NCI-H2107 treated with DMSO at 0.1 percent for 48 hours (cell line): ENCODE results near the gene TMEM120B.
"Not testable (repeated sequence)": the region's sequence is repeated elsewhere in the genome, so short reads cannot be mapped to it uniquely, and the experiment has no call there.

ENCODE experiments used
- DNase-seq: peaks from one replicate; lab custom pipeline; 2025; ENCODE audit not compliant: unreplicated experiment; lab: John Stamatoyannopoulos, UW

The TMEM120B gene

DNA sequence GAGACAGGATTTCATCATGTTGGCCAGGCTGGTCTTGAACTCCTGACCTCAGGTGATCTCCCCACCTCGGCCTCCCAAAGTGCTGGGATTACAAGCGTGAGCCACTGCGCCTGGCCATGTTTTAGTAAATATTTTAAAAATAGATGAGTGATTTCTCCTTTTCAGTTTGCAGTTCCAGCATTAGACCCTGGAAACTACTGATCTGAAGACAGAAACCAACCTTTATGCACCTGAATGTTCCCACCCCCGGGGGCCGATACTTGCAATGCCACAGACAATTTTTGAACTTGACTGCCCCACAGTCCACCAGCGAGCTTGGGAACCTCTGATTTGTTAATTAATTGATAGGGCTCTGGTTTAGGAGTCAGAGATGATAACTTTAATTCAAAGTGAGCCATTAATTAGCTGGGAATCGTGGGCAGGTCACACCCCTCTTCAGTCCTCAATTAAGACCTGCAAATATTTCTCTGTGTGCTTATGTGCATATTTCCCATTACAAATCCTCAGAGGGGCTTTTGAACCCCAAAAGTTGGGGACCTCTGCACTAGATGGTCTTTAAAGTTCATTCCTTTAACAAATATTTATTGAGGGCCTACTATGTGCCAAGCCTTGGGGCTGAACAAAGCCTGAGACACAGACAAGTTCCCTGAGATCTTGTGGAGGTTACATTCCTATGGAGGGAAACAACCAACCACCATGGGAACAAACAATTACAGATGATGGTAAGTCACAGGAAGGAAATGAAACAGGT is 4.1 kb upstream of the TMEM120B start:
- DNase-seq: no peak

DNA sequence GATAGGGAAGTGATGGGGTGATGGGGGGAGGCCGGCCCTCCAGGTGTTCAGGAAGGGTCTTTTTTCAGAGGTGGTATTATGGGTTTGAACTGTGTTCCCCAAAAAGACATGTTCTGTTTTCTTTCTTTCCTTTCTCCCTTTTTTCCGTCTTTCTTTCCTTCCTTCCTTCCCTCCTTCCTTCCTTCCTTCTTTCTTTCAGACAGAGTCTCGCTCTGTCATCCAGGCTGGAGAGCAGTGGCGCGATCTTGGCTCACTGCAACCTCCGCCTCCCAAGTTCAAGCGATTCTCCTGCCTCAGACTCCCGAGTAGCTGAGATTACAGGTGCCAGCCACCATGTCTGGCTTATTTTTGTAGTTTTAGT is 3.5 kb upstream of the TMEM120B start:
- not testable (repeated sequence) for DNase-seq

DNA sequence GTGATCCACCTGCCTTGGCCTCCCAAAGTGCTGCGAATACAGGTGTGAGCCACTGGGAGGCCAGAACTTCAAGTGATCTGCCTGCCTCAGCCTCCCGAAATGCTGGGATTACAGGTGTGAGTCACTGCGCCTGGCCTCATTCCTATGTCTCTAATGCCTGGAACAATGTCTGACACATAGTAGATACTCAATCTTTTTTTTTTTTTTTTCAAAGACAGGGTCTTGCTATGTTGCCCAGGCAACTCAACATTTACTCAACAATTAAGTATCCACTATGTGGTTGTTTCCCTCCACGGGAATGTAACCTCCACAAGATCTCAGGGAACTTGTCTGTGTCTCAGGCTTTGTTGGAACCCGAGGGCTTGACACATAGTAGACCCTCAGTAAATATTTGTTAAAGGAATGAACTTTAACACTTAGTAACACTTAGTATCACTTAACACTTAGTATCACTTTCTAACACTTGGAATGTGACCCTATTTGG is 3.0 kb upstream of the TMEM120B start:
- no peak for DNase-seq

DNA sequence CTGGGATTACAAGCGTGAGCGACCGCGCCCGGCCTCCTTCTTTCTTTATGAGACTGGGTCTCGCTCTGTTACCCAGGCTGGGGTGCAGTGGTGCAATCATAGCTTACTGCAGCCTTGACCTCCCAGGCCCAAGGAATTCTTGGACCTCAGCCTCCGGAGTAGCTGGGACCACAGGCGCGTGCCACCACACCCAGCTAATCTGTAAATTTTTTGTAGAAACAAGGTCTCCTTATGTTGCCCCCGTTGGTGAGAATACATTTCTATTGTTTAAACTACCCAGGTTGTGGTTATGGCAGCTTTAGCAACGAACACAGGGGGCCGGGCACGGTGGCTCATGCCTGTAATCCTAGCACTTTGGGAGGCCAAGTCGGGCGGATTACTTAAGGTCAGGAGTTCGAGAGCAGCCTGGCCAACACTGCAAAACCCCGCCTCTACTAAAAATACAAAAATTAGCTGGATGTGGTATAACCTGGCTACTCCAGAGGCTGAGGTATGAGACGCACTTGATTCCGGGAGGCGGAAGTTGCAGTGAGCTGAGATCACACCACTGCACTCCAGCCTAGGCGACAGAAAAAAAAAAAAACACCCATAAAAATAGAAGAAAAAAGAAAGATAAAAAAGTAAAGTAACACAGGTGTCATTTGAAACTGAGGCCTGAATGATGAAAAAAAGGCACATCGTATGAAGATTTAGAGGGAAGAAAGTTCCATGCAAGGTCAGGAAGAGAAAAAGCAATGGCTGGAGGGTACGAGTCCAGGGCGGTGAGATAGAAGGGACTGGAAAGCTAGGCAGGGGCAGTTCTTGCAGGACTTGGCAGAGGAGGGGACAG is 977 bp upstream of the TMEM120B start:
- DNase-seq: no peak

DNA sequence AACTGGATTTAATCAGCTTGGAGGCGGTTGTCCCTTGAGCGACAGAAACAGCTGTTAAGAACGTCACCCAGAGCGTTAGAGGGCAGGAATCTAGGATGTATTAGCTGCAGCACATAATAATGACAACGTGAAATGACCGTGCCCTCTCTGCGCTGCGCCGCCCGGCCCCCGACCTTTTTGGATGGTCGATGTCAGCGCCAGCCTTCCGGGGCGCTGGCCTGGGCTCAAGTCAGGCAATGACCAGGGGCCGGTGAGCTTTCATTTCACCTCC is 427 bp upstream of the TMEM120B start:
- DNase-seq: peak; percentile 56

DNA sequence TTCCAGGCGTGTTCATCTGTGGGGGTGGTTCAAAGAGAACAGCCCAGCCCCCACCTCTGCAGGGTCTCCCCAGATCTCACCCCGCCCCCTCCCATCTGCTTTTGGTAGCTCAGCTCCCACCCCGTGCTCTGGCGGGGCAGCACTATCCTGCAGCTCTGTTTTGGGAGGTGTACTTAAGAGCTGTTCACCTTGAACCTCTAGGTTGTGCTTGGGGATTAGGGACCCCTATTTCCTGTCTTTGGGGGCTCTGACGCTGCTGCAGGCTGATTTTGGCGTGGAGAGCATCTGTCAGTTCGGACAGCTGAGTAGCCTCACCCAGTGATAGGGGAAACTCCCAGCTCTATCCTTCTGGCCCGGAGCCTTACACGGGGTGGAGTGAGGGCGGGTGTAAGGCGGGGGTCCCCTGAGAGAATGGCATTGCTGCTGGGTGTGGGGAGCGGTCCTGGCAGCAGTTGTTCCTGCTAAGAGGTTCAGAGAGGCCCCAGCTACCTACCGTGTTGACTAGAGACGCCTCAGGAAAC is 765 bp downstream of the TMEM120B start:
- DNase-seq: no peak

DNA sequence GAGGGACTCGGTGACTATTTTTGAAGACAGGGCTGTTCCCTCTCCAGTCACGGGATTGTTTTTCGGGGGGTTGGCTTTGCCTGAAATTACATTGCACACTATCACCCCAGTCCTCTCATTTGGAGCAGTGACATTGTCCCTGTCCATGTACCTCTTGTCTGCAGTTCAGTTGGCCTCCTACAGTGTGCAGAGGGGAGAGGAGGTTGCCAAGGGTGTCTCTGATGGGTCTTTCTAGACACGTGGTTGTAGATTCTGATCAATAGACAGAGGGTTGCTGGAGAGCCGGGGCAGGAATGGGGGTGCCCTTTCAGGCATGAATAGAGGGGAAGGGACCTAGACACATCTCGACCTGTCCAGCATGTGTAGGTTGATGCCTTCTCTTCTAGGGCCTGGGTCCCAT is 1.2 kb downstream of the TMEM120B start:
- DNase-seq: no peak

DNA sequence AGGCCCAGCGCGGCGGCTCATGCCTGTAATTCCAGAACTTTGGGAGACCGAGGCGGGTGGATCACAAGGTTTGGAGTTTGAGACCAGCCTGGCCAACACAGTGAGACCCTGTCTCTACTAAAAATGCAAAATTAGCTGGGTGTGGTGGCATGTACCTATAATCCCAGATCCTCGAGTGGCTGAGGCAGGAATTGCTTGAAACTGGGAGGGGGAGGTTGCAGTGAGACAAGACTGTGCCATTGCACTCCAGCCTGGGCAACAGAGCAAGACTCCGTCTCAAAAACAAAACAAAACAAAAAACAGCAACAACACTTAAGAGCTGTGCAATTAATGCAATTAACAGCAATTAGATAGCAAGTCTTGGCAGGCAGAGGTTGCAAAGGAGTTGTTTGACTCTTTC is 2.5 kb downstream of the TMEM120B start:
- not testable (repeated sequence) for DNase-seq

DNA sequence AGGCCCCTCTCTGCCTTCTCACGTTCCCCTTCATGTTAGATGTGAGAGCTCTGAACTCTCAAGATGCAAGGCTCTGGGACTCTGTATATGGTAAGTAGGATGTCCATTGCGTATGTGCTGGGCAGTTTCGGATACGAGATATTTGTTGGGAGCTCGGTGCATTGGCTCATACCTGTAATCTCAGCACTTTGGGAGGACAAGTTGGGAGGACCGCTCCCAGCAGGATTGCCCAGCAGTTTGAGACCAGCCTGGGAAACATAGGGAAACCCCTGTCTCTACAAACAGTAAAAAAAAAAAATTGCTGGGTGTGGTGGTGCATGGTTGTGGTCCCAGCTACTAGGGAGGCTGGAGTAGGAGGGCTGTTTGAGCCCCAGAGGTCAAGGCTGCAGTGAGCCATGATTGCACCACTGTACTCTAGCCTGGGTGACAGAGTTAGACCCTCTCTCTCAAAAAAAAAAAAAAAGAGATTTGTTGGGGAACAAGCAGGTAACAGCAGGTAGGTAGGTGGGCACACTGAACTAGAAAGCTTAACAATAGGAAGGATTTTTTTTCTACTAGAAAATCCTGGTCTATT is 3.4 kb downstream of the TMEM120B start:
- no peak for DNase-seq

DNA sequence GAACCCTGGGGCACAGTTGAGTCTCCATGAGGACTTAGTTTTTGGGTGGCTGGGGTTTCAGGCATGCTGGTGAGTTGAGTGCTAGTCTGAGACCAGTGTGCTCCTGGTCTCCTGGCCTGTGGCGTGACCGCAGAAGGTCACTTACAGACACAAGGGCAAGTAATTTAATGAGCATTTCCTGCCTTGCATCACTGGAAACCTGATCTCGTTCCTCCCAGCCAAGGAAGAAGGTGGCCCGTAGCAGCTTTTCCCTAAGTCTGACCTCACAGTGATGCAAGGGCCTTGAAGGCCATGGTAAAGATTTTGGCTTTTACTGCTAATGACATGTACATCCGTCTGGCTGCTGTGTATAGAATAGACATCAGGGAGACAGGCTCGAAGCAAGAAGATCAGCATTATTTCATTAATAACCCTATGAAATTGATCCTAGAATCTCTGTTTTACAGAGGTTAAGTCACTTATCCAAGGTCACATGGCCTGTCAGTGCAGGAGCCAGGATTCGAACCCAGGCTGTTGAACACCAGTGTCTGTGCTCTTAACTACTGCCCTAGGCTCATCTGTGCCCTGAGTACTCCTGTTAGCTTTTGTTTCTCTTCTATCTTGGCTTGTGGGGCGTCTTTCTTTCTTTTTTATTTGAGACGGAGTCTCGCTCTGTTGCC is 4.6 kb downstream of the TMEM120B start:
- DNase-seq: no peak

DNA sequence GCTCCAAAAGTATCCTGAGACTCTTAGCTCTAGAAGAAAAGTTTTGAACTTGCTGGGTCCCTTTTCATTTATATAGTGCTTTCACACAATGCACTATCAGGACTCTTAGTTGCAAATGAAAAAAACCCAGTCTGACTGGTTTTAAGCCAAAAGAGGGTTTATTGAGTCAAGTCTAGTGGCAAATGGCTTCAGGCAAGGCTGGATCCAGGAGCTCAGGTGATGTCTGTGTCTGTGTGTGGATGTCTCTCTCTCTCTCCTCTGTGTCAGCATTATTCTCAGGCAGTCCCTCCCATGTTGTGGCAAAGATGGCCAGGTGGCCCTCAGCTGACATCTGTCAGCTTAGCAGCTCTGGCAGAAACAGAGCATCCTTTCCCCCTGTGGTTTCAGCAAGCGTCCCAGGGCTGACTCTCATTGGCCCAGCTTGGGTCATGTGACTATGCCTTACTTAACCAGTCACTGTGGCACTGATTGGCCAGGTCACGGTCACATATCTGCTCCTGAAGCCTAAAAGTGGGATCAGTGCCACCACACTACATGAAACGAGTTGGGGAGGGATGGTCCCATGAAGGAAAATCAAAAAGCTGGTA is 6.2 kb downstream of the TMEM120B start:
- DNase-seq: no peak

DNA sequence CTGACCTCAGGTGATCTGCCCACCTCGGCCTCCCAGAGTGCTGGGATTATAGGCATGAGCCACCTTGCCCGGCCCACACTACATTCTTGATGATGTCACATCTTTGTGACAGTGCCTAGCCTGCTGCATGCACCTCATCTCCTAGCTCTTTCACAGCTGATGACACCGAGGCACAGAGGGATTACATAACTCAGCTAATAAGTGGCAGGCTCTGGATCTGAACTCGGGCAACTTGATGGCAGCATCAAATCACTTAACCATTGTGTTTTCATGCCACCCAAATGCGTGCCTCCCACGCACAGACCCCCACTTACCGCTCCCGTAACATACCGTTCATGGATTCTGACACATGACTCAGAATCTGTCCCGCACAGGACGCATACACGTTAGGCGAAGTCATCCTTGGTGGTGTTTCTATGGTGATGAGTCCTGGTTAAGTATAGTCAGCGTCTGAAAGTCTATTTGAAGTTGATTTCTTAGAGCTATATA is 7.4 kb downstream of the TMEM120B start:
- DNase-seq: no peak

DNA sequence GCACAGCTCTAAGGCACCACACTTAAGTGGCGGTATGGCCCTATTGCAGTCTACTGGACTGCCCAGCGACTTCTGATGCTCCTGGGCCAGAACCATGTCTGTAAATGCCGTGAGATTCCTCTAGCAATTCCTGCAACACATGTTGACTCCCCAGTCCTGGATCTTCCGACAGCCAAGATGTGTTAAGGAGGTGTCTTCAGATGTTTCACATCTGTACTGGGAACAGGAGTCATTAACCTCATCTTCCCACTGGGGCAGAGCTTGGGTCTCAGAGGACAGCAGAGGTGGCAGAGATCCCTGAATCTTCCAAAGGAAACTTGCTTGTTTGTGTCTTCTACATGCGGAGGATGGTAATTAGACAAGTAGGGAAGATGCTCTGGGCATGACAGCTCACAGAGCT is 8.2 kb downstream of the TMEM120B start:
- DNase-seq: no peak

DNA sequence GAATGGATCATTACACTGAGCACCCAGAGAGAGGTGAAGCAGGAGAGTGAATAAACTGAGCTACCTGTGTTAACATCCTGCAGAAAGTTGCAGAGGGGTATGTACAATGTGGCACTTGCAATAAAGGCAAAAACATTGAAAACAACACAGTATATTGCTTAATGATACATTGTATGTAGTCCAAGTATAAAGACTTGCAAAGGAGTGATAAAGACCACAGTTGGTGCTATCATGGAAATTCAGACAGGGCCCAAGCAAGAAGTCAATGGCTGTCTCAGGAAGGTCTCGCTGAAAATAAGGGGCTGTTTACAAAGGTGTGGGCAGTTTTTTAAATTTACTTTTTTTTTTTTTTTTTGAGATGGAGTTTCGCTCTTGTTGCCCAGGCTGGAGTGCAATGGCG is 10.0 kb downstream of the TMEM120B start:
- no peak for DNase-seq

DNA sequence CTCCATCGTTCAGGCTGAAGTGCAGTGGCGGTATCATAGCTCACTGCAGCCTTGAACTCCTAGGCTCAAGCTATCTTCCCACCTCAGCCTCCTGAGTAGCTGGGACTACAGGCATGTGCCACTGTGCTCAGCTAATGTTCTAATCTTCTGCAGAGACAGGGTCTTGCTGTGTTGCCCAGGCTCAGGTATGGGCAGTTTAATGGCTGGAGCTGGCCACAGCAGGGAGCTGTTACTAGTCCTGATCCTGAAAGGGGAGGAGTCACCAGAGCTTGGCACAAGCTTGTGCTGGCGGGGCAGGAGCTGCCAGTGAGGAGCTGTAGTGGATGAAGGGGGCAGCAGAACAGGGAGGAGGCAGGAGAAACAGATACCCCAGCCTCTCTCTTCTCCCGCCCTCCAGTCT is 10.6 kb downstream of the TMEM120B start:
- no peak for DNase-seq

DNA sequence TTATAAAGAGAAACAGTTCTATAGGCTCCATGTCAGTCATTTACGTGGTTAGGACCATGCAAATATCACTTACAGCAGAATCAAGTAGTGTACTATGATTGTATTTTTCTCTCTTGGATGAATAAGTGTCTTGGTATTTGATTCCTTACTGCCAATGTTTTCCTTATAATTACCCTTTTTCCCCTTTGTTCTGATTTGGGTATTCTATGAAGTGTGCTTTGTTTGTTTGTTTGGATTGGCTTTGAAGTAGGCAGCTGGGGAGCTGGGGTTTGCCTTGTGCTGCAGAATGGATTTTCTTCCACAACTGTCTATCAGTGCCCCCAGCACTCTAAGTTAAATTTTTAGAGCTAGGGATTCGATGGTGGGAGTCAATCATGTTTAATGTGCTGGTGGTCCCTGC is 12.4 kb downstream of the TMEM120B start:
- DNase-seq: no peak

DNA sequence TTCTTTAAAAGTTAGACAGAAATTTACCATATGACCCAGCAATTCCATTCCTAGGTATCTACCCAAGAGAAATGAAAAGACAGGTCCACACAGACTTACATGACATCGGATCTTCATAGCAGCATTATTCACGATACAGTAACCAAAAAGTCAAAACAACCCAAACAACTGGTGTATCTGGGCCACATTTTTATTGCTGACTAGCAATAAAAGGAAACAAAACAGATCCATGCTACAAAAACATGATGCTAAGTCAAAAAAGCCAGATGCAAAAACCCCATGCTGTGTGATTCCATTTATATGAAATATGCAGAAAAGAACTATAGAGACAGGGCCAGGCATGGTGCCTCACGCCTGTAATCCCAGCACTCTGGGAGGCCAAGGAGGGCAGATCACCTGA is 12.9 kb downstream of the TMEM120B start:
- no peak for DNase-seq

DNA sequence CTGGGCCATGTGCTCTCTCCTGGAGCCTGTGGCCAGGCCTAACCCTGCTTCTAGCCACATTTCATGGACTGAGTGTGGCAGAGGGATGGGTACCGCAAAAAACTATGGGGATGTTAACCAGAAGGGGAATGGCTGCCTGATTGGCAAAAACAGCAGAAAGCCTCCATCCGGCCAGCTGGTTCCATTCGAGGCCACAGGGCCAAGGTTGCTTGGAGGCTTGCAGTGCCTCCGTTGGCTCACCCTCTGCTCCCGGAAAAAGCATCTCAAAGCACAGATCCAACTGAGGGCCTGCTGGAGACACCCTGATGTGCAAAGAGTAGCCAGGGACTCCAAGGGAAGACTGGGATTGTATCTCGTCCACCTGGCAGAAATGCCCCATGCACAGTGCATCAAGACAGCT is 16.5 kb downstream of the TMEM120B start:
- no peak for DNase-seq

DNA sequence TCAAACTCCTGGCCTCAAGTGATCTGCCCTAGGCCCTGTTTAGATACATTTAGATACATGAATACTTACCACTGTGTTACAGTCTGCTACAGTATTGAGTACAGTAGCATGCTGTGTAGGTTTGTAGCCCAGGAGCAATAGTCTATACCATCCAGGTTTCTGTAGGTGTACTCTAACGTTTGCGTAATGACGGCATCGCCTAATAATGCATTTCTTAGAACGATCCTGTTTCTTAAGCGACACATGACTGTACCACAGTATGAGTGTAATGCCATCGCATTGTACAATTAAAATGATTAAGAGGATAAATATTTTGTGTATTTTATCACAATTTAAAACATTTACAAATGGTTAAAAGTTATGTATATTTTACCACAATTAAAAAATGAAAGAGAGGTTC is 18.9 kb downstream of the TMEM120B start:
- DNase-seq: no peak

DNA sequence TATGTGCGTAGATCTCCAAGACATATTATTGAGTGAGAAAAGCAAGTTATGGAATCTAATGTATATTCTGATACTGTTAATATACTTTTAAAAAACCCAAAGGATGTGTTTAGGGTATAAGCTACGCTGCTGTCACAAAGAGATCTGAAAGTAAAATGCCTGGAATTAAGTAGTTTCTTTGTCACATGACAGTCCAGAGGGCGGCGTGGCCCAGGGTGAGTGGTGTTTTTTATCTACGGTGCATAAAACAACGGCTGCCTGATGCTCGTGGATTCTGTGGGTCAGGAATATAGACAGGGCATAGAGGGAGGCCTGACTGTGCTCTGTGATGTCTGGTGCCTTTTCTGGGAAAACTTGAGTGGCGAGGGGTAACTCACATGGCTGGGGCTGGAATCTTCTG is 21.3 kb downstream of the TMEM120B start:
- DNase-seq: no peak

DNA sequence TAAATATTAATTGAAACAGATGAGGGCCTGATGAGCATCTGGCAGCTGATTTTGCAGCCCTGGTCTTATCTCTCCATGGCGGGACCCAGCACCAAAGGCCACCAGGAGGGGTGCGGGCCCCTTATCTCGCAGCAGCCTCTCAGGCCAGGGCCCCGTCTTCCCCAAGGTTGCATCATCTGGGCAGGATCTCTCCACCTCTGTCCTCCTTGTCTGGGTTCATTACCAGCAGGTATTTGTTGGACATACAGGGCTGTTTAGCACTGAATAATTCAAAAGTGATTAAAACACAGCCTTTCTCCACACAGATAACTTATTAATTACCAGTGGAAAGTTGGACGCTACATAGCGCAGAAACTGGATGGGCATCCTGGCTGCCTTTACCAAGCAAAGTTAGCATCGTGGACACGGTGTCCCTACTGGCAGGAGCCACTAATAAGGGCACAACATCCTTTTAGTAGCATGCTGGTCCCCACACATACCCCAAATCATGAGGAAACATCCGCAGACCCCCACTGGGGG is 25.8 kb downstream of the TMEM120B start:
- no peak for DNase-seq
